ENCODE measurements around the gene SLC25A29.

SLC25A29 gene

GRCh38 chr14:100332071-100332639 lies 25.9 kb upstream of the SLC25A29 start:
- no peak for DNase-seq (ENCODE audit: low read depth in 2 of 2)

- DNase-seq (ENCODE audit: low read depth in 2 of 2): no peak
Observed at GRCh38 chr14:100330388-100330931, 24.2 kb upstream of the SLC25A29 start.

GRCh38 chr14:100330007-100330344 lies 23.7 kb upstream of the SLC25A29 start:
- no peak for DNase-seq (ENCODE audit: low read depth in 2 of 2)

DNA sequence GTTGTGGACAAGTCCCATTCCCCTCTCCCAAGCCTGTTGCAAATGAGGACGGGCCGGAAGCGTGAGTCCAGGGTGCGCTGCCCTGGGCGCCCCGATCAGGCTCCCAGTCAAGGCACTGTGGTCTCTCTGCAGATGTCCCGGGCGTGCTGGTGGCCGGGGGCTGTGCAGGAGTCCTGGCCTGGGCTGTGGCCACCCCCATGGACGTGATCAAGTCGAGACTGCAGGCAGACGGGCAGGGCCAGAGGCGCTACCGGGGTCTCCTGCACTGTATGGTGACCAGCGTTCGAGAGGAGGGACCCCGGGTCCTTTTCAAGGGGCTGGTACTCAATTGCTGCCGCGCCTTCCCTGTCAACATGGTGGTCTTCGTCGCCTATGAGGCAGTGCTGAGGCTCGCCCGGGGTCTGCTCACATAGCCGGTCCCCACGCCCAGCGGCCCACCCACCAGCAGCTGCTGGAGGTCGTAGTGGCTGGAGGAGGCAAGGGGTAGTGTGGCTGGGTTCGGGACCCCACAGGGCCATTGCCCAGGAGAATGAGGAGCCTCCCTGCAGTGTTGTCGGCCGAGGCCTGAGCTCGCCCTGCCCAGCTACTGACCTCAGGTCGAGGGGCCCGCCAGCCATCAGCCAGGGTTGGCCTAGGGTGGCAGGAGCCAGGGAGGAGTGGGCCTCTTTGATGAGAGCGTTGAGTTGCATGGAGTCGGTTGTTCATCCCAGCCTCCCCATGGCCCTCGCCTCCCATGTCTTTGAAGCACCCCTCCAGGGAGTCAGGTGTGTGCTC lies 23.2 kb upstream of the SLC25A29 start:
- DNase-seq (ENCODE audit: low read depth in 2 of 2): no peak

DNA sequence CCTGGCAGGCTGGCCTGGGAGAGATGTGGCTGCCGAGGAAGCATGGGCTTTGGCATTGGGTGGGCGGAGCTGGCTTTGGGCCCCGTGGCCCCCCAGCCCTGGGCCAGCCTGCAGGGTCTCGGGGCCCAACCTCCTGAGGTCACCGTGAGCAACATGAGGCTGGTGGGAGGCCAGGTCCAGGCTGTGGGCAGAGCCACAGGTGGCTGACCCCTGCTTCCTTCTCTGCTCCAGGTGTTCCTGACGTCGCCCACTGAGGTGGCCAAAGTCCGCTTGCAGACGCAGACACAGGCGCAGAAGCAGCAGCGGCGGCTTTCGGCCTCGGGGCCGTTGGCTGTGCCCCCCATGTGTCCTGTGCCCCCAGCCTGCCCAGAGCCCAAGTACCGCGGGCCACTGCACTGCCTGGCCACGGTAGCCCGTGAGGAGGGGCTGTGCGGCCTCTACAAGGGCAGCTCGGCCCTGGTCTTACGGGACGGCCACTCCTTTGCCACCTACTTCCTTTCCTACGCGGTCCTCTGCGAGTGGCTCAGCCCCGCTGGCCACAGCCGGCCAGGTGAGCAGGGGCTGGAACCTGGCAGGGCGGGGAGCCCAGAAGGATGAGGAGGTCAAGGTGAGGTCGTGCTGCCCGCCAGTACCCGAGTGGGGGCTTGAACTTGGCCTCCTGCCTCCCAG lies 22.4 kb upstream of the SLC25A29 start:
- no peak for DNase-seq (ENCODE audit: low read depth in 2 of 2)

DNA sequence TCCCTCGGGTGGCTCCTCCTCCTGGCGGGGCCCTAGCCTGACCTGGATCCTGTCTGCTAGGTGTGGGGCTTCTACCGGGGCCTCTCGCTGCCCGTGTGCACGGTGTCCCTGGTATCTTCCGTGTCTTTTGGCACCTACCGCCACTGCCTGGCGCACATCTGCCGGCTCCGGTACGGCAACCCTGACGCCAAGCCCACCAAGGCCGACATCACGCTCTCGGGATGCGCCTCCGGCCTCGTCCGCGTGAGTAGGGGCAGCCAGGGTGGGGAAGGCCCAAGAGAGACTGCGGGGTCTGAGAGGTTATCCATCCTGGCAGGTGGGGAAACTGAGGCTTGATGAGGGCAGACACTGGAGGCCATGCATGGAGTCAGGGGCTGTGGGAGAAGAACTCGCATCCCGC lies 20.9 kb upstream of the SLC25A29 start:
- no peak for DNase-seq (ENCODE audit: low read depth in 2 of 2)

- no peak for DNase-seq (ENCODE audit: low read depth in 2 of 2)
Observed at GRCh38 chr14:100325958-100326357, 19.7 kb upstream of the SLC25A29 start.

DNA sequence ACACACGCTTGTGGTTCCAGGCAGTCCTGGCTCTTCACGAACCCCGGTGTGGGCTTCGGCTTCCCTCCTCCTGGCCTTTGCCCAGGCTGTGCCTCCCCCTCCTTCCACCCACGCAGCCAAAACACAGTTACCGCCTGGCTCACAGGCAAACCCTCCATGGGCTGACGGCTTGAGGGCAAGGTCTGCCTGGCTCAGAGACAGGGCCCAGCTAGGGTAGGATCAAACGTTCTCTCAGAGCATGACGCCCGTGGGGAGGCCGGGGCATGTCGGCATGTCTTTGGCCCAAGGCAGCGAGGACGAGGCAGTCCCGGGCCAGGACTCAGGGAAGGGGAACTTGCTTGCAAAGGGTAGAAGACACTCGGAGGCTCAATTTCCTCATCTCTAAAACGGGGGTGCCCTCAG lies 19.0 kb upstream of the SLC25A29 start:
- DNase-seq (ENCODE audit: low read depth in 2 of 2): no peak

DNA sequence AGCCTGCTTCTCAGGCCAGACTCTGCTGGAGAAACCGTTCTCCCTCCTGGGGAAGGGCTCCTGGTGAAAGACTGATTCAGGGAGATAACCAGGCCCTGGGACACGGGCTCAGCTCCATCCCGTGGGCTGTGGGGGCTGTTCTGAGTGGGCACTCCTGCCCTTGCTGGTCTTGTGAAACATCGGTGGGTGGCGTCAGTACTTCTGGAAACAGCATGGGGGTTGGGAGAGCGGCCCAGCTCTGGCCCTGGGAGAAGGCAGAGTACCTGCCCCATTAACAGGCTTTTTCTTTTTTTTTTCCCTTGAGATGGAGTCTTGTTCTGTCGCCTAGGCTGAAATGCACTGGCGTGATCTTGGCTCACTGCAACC lies 17.7 kb upstream of the SLC25A29 start:
- DNase-seq (ENCODE audit: low read depth in 2 of 2): no peak

GRCh38 chr14:100323121-100323941 lies 17.1 kb upstream of the SLC25A29 start, which contains the start of gene SLC25A47:
Gene SLC25A47 (plus strand): TSS chr14:100323339. CDS start chr14:100323415, 76 bp downstream.
- no peak for DNase-seq (ENCODE audit: low read depth in 2 of 2)

DNA sequence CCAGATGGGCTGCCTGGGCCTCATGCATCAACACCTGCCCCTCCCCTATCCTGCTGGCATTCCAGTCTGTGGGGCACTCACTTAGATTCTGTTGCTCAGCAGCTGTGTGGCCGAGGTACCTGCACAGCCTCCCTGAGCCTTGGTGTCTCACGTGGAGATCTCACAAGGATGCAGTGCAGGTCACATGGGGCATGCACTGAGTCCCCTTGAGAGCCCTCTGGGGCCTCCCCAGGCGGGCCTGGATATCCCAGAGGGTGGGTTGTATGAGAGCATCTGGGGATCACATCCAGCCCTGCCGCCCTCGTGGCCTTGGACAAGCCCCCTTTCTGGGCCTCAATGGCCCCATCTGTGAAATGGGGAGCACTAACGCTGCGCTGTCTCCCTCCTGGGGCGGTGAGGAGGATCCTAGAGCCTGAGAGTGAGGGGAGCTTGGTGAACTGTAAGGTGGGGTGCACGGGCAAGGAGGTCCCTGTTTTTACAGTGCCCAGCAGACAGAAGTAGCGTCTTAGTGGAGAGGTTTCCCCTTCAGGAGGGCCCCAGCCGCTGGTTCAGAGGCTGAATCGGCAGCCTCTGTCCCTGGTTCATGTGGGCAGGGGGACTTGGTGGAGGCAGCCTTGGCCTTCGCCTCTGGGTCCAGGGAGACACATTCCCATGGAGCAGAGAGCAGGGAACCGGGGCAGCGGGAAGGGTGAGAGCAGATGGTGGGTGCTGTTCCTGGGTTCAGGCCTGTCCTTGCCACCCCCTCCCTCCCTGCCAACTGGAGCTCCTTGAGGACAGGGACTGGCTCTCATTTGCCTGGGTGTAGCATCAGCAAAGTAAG lies 16.1 kb upstream of the SLC25A29 start:
- no peak for DNase-seq (ENCODE audit: low read depth in 2 of 2)

DNA sequence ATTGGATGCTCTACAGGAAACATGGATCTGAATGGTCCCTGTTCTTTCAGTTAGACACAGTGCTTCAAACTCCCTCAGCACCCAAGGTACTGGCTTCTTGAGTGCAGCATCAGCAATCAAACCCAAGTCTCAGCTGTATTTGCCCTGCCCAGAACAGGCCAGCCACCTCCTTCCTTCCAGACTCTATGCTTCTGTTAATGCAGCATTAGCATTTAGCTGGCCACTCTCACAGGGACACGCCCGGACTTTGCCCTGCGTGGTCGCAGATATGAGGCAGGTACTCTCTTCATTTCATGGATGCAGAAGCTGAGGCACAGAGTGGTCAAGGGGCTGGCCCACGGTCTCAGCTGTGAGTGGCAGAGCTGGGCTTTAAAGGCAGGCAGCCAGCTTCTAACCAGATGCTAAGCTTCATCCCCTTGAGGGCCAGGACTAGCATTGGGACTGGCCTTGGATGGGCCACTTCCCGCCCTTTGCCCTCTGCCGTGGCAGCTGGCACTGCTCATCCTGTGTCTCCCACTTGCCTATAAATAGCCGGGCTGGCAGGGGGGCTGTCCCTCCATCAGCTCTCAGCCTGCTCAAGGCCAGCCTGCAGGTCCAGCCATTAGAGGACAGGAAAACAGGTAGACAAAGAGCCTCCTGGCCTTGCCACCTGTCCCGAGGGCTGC lies 15.4 kb upstream of the SLC25A29 start:
- DNase-seq (ENCODE audit: low read depth in 2 of 2): no peak

GRCh38 chr14:100320157-100320856 lies 14.1 kb upstream of the SLC25A29 start:
- DNase-seq (ENCODE audit: low read depth in 2 of 2): no peak

GRCh38 chr14:100317912-100318808 lies 11.9 kb upstream of the SLC25A29 start:
- peak; percentile 30 to 60 for DNase-seq (ENCODE audit: low read depth in 2 of 2)

DNA sequence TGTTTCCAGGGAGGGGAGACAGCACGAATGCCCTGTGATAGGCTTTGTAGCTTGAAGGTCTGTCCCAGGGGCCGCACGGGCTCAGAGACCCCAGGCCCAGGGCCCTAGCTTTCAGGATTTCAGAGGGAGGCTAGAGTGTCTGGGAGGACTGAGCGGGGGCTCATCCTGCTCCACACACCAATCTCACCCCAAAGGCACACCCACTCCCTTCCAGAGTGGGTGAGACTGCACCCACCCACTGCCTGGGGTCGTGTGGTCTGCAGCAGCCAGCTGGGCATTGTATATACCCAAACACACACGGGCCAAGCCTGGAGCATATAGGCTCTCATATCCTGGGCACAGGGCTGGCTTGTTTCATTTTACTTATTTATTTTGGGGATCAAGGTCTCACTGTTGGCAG lies 11.1 kb upstream of the SLC25A29 start:
- DNase-seq (ENCODE audit: low read depth in 2 of 2): no peak

- DNase-seq (ENCODE audit: low read depth in 2 of 2): no peak
Observed at GRCh38 chr14:100314724-100315123, 8.5 kb upstream of the SLC25A29 start.

- no peak for DNase-seq (ENCODE audit: low read depth in 2 of 2)
Observed at GRCh38 chr14:100313464-100314230, 7.4 kb upstream of the SLC25A29 start.

DNA sequence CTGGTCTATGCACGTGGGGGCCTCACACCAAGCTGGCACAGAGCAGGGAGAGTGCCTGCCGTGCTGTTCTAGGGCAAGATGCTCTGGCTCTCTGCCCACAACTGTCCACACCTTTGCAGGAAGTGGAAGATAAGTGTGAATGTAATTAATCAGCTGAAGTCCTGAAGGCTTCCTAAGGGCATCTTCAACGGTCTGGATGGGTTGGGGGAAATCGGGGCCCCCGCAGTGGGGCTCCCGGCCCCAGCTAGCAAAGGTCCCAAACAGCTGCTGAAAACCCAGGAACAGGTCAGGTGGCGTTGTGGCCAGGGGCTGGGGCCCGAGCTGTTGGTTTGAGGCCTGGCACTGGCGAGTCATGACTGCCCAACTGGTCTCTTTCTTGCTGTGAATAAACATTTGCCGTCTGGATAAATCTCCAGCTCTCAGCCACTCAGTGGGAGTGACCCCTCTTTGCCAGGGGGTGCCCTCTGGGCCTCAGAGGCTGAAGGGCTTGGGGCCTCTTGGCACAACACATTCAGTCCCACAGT lies 6.7 kb upstream of the SLC25A29 start:
- no peak for DNase-seq (ENCODE audit: low read depth in 2 of 2)
